HG03108 (cell line): Measurements from ENCODE around the gene REEP6.

ENCODE experiments used
- ATAC-seq: cut with Tn5 transposase; IDR thresholded peaks from one replicate; pipeline ENCODE4 v1.9.1; 2021; ENCODE audit warnings: moderate library complexity; ENCODE audit not compliant: unreplicated experiment

REEP6 gene

DNA sequence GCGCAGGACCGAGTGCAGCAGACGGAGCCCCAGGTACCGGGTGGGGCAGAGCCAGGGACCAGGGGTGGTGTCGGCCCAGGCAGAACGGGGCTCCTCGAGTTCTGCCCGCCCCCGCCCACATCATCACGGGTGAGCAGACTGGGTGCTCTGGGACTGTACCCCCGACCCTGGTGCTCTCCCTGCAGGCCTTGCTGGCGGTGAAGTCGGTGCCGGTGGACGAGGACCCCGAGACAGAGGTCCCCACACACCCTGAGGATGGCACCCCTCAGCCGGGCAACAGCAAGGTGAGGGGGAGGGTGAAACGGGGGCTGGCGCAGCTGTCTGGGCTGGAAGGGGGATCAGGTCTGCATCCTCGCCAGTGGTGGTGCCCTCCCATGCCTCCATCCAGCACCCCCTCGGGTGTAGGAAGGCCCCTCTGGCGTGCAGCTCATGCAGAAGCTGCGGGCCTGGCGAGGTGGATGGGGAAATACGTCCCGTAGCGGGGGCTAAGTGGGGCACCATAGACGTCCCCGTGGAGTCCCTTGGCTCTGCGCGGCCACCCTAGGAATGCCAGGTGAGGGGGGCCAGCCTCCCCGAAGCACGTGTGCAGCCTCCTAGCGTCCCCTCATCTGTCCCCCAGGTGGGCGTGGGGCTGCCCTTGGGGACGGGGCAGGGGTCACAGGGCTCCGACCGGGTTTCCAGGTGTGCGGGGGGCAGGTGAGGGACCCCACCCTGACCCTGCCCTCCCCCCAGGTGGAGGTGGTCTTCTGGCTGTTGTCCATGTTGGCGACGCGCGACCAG, 34.7 kb upstream of the REEP6 start:
- ATAC-seq, result no peak

DNA sequence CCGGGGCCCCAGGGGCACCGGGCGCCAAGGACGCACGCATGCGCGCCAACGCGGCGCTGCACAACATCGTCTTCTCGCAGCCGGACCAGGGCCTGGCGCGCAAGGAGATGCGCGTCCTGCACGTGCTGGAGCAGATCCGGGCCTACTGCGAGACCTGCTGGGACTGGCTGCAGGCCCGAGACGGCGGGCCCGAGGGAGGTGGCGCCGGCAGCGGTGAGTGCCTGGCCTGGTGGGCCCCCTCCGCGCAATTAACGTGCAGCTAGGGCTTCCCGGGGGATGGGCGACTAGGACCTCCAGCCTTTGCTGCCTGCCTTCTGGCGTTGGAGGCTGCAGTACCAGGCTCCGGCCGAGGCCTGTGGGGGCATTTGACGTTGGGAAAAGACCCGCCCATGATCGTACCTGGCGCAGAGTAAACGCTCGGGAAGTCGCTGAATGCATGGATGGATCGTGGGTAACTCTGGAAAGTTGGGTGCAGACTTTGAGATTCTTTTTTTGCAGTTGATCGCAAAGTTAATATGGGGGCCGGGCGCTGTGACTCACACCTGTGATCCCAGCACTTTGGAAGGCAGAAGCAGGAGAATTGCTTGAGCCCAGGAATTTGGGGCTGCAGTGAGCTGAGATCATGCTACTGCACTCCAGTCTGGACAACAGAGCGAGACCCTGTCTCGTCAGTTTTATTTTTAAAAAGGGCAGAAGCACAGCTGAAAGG, 33.8 kb upstream of the REEP6 start:
- ATAC-seq, result no peak

DNA sequence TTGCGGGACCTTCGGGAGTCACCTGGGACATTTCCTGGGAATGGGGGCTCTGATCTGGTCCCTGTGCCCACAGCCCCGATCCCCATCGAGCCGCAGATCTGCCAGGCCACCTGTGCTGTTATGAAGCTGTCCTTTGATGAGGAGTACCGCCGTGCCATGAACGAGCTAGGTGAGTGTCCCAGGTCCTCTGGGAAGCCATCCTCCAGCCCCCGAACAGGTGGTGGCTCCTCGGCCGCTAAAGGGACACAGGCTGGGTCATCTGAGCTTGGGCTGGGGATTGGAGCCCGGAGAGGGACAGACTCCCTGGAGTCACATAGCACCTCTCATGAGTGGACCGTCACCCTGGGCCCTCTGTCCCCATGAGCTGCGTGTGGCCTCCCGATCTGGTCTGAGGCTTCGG, 33.1 kb upstream of the REEP6 start:
- no peak for ATAC-seq

DNA sequence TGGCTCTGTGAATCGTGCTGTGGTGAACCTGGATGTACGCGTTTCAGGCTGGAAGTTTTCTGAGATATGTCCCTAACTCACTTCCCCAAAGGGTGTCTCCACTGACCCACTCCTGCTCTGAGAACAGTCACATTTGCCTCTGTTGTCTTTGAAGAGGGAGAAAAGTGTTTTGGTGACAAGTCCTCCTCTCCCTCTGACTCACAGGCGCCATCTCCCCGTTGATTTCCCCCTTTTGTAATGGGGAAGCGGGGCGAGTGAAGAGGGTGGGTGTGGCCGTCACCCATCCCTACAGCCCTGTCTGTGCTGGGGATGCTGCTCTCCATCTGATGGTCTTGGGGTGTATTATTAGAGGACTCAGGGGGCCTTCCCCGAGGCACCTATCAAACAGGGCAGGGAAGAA, 31.5 kb upstream of the REEP6 start:
- no peak for ATAC-seq

DNA sequence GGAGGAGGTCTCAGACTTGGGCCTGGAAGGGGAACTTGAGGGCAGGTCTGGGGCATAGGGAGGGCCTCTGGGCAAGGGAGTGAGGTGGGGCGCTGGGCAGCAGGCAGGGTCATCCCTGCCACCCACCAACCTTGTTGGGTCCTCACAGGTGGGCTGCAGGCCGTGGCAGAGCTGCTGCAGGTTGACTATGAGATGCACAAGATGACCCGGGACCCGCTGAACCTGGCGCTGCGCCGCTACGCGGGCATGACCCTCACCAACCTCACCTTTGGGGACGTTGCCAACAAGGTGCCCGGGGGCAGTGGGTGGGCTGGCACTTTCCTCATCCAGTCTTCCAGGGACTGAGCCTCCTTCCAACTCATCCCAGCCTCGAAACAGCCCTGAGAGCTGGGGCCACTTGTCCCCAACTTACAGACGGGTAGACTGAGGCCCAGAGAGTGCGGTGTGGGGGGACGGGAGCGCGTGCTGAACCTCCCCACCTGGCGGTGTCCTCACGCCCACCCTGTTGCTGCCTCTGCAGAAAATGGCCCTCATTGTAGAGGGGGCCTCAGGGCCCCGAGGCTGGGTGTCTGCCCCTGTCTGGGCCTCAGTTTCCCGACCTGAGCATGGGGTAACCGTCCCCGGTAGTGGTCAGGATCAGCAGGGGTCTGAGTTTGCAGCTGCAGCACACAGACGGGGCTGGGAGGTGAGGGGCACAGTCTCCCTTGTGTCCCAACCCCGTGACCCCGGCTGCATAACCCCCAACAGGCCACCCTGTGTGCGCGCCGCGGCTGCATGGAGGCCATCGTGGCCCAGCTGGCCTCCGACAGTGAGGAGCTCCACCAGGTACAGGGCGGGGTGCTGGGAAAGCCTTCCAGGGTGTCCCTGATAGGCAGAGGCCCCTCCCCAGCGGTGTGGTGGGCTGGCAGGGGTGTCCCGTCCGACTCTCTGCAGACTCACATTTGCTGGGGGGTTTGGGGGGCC, 30.7 kb upstream of the REEP6 start:
- ATAC-seq, result no peak

DNA sequence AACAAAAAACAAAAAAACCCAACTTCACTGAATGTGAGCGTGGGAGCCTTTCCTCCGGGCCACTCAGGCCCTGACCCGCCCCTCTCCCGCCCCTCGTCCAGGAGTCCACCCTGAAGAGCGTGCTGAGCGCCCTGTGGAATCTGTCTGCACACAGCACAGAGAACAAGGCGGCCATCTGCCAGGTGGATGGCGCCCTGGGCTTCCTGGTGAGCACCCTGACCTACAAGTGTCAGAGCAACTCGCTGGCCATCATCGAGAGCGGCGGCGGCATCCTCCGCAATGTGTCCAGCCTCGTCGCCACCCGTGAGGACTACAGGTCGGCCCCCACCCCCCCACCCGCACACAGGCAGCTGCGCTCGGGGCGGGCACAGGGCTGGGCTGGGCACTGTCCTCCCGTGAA, 29.1 kb upstream of the REEP6 start:
- no peak for ATAC-seq

DNA sequence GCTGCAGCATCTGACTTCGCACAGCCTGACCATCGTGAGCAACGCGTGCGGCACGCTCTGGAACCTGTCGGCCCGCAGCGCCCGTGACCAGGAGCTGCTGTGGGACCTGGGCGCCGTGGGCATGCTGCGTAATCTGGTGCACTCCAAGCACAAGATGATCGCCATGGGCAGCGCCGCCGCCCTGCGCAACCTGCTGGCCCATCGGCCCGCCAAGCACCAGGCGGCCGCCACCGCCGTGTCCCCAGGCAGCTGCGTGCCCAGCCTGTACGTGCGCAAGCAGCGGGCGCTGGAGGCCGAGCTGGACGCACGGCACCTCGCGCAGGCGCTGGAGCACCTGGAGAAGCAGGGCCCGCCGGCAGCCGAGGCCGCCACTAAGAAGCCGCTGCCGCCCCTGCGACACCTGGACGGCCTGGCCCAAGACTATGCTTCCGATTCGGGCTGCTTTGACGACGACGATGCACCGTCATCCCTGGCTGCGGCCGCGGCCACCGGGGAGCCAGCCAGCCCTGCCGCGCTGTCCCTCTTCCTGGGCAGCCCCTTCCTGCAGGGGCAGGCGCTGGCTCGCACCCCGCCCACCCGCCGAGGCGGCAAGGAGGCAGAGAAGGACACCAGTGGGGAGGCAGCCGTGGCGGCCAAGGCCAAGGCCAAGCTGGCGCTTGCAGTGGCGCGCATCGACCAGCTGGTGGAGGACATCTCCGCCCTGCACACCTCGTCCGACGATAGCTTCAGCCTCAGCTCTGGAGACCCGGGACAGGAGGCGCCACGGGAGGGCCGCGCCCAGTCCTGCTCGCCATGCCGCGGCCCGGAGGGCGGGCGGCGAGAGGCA, 25.6 kb upstream of the REEP6 start:
- ATAC-seq, result no peak

DNA sequence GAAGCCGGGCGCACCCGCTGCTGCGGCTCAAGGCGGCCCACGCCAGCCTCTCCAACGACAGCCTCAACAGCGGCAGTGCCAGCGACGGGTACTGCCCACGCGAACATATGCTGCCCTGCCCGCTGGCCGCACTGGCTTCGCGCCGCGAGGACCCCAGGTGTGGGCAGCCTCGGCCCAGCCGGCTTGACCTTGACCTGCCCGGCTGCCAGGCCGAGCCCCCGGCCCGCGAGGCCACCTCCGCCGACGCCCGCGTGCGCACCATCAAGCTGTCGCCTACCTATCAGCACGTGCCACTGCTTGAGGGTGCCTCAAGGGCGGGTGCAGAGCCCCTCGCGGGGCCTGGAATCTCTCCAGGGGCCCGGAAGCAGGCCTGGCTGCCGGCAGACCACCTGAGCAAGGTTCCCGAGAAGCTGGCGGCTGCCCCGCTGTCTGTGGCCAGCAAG, 24.9 kb upstream of the REEP6 start:
- ATAC-seq, result no peak

DNA sequence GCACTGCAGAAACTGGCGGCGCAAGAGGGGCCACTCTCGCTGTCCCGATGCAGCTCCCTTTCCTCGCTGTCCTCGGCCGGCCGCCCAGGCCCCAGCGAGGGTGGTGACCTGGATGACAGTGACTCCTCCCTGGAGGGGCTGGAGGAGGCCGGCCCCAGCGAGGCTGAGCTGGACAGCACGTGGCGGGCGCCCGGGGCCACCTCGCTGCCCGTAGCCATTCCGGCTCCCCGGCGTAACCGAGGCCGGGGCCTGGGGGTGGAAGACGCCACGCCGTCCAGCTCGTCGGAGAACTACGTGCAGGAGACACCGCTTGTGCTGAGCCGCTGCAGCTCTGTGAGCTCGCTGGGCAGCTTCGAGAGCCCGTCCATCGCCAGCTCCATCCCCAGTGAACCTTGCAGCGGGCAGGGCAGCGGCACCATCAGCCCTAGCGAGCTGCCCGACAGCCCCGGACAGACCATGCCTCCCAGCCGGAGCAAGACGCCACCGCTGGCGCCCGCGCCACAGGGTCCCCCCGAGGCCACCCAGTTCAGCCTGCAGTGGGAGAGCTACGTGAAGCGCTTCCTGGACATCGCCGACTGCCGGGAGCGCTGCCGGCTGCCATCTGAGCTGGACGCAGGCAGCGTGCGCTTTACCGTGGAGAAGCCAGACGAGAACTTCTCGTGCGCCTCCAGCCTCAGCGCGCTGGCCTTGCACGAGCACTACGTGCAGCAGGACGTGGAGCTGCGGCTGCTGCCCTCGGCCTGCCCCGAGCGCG, 24.3 kb upstream of the REEP6 start:
- ATAC-seq, result no peak

DNA sequence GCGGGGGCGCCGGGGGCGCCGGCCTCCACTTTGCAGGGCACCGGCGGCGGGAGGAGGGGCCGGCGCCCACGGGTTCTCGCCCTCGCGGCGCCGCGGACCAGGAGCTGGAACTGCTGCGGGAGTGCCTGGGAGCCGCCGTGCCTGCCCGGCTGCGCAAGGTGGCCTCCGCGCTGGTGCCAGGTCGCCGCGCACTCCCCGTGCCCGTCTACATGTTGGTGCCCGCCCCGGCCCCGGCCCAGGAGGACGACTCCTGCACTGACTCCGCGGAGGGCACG, 23.8 kb upstream of the REEP6 start:
- no peak for ATAC-seq

DNA sequence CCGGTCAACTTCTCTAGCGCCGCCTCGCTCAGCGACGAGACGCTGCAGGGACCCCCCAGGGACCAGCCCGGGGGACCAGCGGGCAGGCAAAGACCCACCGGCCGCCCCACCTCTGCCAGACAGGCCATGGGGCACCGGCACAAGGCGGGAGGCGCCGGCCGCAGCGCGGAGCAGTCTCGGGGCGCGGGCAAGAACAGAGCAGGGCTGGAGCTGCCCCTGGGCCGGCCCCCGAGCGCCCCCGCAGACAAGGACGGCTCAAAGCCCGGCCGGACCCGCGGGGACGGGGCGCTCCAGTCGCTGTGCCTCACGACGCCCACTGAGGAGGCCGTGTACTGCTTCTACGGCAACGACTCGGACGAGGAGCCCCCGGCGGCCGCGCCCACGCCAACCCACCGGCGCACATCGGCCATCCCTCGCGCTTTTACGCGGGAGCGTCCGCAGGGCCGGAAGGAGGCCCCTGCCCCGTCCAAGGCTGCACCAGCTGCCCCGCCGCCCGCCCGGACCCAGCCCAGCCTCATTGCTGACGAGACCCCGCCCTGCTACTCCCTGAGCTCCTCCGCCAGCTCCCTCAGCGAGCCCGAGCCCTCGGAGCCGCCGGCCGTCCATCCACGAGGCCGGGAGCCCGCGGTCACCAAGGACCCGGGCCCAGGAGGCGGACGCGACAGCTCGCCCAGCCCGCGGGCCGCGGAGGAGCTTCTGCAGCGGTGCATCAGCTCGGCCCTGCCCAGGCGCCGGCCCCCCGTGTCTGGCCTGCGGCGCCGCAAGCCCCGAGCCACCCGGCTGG, 23.3 kb upstream of the REEP6 start:
- no peak for ATAC-seq

DNA sequence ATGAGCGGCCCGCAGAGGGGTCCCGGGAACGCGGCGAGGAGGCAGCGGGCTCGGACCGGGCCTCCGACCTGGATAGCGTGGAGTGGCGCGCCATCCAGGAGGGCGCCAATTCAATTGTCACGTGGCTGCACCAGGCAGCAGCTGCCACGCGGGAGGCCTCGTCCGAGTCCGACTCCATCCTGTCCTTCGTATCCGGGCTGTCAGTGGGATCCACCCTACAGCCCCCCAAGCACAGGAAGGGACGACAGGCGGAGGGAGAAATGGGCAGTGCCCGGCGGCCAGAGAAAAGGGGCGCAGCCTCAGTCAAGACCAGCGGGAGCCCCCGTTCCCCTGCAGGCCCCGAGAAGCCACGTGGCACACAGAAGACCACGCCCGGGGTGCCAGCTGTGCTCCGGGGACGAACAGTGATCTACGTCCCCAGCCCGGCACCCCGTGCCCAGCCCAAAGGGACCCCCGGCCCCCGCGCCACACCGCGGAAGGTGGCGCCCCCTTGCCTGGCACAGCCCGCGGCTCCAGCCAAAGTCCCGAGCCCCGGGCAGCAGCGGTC, 22.6 kb upstream of the REEP6 start:
- ATAC-seq, result no peak

DNA sequence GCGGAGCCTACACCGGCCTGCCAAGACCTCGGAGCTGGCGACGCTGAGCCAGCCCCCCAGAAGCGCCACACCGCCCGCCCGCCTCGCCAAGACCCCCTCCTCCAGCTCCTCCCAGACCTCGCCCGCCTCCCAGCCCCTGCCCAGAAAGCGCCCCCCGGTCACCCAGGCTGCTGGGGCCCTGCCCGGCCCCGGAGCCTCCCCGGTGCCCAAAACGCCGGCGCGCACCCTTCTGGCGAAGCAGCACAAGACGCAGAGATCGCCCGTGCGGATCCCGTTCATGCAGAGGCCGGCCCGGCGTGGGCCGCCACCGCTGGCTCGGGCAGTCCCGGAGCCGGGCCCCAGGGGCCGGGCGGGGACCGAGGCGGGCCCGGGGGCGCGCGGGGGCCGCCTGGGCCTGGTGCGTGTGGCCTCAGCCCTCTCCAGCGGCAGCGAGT, 22.1 kb upstream of the REEP6 start:
- no peak for ATAC-seq

DNA sequence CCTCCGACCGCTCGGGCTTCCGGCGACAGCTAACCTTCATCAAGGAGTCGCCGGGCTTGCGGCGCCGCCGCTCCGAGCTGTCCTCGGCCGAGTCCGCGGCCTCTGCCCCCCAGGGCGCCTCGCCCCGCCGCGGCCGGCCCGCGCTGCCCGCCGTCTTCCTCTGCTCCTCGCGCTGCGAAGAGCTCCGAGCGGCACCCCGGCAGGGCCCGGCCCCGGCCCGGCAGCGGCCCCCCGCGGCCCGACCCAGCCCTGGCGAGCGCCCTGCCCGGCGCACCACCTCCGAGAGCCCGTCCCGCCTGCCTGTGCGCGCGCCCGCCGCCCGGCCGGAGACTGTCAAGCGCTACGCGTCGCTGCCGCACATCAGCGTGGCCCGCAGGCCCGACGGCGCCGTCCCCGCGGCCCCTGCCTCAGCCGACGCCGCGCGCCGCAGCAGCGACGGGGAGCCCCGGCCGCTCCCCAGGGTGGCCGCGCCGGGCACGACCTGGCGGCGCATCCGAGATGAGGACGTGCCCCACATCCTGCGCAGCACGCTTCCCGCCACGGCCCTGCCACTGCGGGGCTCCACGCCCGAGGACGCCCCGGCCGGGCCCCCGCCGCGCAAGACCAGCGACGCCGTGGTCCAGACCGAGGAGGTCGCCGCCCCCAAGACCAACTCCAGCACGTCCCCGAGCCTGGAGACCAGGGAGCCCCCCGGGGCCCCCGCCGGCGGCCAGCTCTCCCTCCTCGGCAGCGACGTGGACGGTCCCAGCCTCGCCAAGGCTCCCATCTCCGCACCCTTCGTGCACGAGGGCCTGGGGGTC, 21.5 kb upstream of the REEP6 start:
- no peak for ATAC-seq

DNA sequence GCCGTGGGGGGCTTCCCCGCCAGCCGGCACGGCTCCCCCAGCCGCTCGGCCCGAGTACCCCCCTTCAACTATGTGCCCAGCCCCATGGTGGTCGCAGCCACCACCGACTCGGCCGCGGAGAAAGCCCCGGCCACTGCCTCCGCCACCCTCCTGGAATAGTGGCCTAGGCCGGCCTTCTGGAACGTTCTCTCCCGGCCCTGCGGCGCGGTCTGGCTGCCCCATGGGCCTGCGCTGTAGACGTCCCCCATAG, 21.0 kb upstream of the REEP6 start:
- no peak for ATAC-seq

DNA sequence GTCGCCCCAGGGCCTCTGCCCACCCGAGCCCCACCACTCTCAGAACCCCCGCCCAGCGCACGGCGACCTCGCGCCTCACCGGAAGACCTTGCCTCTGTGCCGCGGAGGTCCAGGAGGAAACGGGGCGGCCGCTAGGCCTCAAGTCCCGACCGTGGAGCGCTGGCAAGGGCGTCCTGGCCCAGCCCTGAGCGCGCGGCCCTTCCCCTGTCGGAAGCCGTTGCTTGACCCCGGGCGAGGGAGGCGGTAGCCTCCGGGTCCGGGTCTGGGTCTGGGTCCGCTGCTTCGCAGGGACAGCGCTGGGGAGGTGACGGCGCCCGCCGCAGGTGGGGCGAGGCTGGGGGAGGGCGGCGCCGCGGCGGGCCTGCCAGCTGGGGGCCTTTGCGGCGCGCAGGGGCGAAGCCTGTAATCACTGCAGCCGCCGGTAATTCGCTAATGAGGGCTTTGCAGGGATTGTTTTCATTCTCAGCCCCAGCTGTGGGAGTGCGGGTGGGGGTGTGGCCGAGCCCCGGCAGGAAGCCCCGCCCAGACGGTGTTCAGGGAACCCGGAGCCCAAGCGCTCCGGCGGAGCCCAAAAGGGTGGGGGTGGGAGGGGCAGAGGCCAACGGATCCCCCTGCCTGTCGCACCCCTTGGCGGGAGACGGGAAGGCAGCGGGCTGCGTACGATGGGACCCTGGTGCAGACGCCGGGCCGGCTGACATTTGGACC, 20.5 kb upstream of the REEP6 start:
- no peak for ATAC-seq

DNA sequence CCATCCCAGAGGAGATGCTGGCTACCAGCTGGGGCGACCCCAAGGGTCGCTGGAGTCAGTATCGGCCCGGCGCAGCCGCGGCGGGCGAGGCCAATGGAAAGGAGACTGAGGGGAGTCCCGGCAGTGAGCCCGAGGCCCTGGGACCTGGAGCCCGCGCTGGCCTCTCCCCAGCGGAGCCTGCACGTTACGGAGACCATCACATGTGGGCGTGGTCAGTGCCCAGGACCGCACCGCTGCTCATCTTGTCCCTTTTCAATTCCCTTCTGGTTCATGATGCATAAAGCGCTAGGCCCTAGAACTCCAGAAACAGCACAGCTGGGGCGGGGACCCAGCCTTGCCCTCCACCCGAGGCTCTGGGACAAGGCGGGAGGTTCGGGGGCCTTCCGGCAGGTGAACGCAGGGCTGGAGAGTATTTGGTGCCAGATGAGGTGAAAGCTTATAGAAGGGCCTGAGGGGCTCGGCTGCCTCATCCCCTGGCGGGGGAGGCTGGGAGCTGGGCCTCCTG, 19.9 kb upstream of the REEP6 start:
- no peak for ATAC-seq
